Measurements from ENCODE around the gene ARPC1B. TPM values are rescaled to one million over a fixed set of nuclear protein-coding genes. Genes with fewer than 3 reads are reported as not detected.

ARPC1B gene
- total and polyA plus RNA-seq, 9 of the 15 experiments (the other 6 are each of a cell fraction or from before 2014, with no cell fraction given): 6.7 to 357 (median 211) TPM

DNA sequence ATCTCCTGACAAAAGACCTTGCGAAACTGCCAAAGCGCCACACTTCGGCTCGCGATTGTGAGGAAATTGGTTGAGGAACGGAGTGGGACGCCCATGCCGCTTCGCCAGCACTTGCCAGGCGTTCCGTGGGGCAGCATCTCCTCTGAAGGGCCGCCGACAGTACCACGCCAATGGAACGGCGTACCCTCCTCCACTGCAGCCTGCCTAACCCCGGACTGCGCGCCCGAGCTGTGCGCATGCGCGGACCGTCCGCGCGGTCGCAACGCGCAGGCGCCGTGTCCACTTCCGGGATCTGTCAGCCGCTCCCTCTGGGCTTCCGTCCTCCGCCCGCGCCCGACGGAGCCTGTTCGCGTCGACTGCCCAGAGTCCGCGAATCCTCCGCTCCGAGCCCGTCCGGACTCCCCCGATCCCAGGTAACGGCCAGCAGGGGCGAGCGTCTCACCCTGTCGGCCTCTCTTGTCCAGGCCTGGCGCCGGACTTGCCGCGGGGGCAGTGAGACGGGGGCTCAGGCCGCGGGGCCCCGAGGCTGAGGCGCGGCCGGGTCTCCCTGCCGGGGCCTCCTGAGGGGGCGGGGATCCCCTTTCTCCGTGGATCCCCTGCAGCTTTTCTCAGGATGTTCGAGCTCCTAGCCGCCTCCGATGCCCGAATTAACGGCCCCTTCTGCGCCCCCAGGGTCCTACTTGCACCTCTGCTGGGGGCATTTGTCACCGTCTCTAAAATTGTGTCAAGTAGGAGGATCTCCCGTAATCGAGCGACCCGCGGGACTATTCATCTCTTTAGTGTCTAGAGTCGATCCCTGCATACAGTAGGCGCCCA, 48.7 kb upstream of the ARPC1B start, which contains the start of gene ARPC1A (continued):
- TF ChIP-seq RBBP5 (IDR thresholded peaks at IDR 0.05; ENCODE audit: borderline replicate concordance, insufficient read depth, low read length, poor library complexity, severe bottlenecking): peak; percentile 99
- TF ChIP-seq, protein P1, sequence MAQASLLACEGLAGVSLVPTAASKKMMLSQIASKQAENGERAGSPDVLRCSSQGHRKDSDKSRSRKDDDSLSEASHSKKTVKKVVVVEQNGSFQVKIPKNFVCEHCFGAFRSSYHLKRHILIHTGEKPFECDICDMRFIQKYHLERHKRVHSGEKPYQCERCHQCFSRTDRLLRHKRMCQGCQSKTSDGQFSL (CRISPR knock-in tag; IDR thresholded peaks at IDR 0.05): no peak
- TF ChIP-seq, protein P1 (tag; IDR thresholded peaks at IDR 0.05): no peak
- TF ChIP-seq SAFB2 (IDR thresholded peaks at IDR 0.05; ENCODE audit: borderline replicate concordance, low read depth, low read length, severe bottlenecking): no peak
- no peak for TF ChIP-seq STAG1 (CRISPR knock-in tag; IDR thresholded peaks at IDR 0.05; ENCODE audit: borderline replicate concordance)
- TF ChIP-seq TAL1 (IDR thresholded peaks at IDR 0.05): no peak
- peak; percentile 87 for TF ChIP-seq CCNT2 (IDR thresholded peaks at IDR 0.05; ENCODE audit: borderline replicate concordance, extremely low read depth, insufficient read length, low read depth, low read length)
- peak; percentile 41; the same call in 1 of the 2 replicates for TF ChIP-seq PHB (CRISPR knock-in tag; IDR thresholded peaks at IDR 0.05)
- TF ChIP-seq, protein P2, sequence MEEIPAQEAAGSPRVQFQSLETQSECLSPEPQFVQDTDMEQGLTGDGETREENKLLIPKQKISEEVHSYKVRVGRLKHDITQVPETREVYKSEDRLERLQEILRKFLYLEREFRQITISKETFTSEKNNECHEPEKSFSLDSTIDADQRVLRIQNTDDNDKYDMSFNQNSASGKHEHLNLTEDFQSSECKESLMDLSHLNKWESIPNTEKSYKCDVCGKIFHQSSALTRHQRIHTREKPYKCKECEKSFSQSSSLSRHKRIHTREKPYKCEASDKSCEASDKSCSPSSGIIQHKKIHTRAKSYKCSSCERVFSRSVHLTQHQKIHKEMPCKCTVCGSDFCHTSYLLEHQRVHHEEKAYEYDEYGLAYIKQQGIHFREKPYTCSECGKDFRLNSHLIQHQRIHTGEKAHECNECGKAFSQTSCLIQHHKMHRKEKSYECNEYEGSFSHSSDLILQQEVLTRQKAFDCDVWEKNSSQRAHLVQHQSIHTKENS (CRISPR knock-in tag; IDR thresholded peaks at IDR 0.05): no peak
- TF ChIP-seq, protein P3, sequence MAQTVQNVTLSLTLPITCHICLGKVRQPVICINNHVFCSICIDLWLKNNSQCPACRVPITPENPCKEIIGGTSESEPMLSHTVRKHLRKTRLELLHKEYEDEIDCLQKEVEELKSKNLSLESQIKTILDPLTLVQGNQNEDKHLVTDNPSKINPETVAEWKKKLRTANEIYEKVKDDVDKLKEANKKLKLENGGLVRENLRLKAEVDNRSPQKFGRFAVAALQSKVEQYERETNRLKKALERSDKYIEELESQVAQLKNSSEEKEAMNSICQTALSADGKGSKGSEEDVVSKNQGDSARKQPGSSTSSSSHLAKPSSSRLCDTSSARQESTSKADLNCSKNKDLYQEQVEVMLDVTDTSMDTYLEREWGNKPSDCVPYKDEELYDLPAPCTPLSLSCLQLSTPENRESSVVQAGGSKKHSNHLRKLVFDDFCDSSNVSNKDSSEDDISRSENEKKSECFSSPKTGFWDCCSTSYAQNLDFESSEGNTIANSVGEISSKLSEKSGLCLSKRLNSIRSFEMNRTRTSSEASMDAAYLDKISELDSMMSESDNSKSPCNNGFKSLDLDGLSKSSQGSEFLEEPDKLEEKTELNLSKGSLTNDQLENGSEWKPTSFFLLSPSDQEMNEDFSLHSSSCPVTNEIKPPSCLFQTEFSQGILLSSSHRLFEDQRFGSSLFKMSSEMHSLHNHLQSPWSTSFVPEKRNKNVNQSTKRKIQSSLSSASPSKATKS (CRISPR knock-in tag; IDR thresholded peaks at IDR 0.05): no peak
- peak; percentile 98 for TF ChIP-seq POLR2B (IDR thresholded peaks at IDR 0.05; ENCODE audit: low read depth, partially characterized antibody)
- TF ChIP-seq TOE1 (IDR thresholded peaks at IDR 0.05; ENCODE audit: borderline replicate concordance): peak; percentile 71; the same call in 1 of the 2 replicates
- no peak for TF ChIP-seq TOE1 (CRISPR knock-in tag; IDR thresholded peaks at IDR 0.05; ENCODE audit: borderline replicate concordance, low read depth)
- TF ChIP-seq, protein P4, sequence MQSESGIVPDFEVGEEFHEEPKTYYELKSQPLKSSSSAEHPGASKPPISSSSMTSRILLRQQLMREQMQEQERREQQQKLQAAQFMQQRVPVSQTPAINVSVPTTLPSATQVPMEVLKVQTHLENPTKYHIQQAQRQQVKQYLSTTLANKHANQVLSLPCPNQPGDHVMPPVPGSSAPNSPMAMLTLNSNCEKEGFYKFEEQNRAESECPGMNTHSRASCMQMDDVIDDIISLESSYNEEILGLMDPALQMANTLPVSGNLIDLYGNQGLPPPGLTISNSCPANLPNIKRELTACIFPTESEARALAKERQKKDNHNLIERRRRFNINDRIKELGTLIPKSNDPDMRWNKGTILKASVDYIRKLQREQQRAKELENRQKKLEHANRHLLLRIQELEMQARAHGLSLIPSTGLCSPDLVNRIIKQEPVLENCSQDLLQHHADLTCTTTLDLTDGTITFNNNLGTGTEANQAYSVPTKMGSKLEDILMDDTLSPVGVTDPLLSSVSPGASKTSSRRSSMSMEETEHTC (IDR thresholded peaks at IDR 0.05): peak; percentile 23; the same call in 1 of the 2 replicates
- TF ChIP-seq, protein P5, sequence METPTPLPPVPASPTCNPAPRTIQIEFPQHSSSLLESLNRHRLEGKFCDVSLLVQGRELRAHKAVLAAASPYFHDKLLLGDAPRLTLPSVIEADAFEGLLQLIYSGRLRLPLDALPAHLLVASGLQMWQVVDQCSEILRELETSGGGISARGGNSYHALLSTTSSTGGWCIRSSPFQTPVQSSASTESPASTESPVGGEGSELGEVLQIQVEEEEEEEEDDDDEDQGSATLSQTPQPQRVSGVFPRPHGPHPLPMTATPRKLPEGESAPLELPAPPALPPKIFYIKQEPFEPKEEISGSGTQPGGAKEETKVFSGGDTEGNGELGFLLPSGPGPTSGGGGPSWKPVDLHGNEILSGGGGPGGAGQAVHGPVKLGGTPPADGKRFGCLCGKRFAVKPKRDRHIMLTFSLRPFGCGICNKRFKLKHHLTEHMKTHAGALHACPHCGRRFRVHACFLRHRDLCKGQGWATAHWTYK (CRISPR knock-in tag; IDR thresholded peaks at IDR 0.05): peak; percentile 62; the same call in 1 of the 2 replicates
- TF ChIP-seq, protein P6, sequence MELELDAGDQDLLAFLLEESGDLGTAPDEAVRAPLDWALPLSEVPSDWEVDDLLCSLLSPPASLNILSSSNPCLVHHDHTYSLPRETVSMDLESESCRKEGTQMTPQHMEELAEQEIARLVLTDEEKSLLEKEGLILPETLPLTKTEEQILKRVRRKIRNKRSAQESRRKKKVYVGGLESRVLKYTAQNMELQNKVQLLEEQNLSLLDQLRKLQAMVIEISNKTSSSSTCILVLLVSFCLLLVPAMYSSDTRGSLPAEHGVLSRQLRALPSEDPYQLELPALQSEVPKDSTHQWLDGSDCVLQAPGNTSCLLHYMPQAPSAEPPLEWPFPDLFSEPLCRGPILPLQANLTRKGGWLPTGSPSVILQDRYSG (tag; conservative IDR thresholded peaks at IDR 0.05; ENCODE audit: low read depth): no peak
- no peak for TF ChIP-seq SRSF7 (optimal IDR thresholded peaks at IDR 0.05; ENCODE audit: low read depth, low read length)

All from K562 (cell line).